HL-60 (cell line): ENCODE results near the gene NEGR1.

ENCODE experiments used
- CTCF ChIP-seq: IDR thresholded peaks from one replicate; pipeline ENCODE4 v1.5.1; 2011; ENCODE audit warnings: low read length, control low read depth, inconsistent platforms; ENCODE audit not compliant: insufficient read depth
- POLR2AphosphoS5 ChIP-seq: IDR thresholded peaks from 2 replicates; pipeline ENCODE4 v1.6.1; 2012; ENCODE audit warnings: low read depth
- SPI1 ChIP-seq: IDR thresholded peaks from 2 replicates; pipeline ENCODE4 v1.6.1; 2012; ENCODE audit warnings: low read depth, mild to moderate bottlenecking, borderline replicate concordance

DNA sequence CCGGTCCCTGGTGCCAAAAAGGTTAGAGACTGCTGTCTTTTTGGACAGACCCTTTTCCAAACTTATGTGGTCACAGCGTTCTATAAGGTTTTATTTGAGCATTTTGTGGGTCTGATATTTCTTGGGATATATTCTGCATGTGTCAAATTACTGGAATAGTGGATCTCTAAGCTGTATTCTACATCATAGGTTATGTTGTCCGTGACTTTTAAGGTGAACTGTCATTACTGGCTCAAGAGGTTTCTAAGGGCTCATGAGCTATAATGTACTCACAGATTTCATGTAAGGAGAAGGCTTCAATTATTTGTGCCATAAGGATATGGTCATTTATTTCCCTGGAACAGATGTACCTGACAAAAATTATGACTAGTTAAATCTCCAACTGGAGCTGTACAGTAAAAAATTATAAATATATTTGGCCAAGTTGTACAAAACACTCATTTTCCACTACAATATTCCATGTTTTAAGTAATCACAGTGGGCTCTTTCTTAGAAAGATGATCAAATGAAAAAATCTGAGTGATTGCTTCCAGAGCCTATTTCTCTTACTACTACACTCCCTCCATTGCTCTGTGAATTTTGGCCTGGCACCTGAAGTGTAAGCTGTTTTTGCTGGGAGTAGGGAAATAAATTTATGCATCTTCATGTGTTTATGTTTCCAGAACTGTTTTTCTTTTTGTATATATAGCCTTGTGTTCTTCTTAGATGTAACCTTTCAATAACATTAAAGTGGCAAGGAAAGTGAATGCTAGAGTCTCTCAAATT lies 663.4 kb downstream of the NEGR1 start:
- TF ChIP-seq CTCF (no peak), SPI1 (no peak), POLR2AphosphoS5 (no peak)
